Activated gamma-delta T cell (primary cell): ENCODE data around the gene NETO1.

Experiments used
- DNase-seq: peaks from one replicate; lab custom pipeline; 2025; lab: John Stamatoyannopoulos, UW
- total RNA-seq, 2 donors: gene quantifications; one replicate each; lab custom pipeline; 2026; lab: John Stamatoyannopoulos, UW

Gene NETO1, protein sequence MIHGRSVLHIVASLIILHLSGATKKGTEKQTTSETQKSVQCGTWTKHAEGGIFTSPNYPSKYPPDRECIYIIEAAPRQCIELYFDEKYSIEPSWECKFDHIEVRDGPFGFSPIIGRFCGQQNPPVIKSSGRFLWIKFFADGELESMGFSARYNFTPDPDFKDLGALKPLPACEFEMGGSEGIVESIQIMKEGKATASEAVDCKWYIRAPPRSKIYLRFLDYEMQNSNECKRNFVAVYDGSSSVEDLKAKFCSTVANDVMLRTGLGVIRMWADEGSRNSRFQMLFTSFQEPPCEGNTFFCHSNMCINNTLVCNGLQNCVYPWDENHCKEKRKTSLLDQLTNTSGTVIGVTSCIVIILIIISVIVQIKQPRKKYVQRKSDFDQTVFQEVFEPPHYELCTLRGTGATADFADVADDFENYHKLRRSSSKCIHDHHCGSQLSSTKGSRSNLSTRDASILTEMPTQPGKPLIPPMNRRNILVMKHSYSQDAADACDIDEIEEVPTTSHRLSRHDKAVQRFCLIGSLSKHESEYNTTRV
- 0 reads per million in 2 donors for total RNA-seq

DNA sequence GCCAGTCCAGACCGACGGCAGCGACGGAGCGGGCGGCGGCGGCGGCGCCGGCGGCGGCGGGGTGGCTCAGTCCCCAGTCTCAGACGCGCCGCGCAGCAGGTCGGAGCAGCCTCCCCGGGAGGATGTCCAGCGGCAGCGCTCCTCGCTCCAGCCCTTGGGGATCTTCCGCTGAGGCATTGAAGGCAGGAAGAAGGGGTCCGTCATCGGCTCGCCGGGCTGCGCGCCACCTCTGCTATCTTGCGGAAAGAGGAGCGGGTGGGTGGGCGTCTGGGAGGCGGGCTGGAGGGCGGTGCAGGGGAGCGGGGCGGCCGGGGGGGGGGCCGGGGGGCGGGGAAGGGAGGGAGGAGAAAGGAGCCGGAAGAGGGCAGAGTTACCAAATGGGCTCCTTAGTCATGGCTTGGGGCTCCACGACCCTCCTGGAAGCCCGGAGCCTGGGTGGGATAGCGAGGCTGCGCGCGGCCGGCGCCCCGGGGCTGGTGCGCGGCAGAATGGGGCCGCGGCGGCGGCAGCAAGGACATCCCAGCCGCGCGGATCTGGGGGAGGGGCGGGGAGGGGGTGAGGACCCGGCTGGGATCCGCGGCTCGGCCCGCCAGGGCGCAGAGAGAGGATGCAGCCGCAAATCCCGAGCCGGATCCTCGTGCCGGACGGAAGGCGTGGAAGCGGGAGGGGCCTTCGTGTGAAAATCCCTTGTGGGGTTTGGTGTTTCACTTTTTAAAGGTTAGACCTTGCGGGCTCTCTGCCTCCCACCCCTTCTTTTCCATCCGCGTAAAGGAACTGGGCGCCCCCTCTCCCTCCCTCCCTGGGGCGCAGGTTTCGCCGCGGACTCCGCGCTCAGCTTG is at the start of gene NETO1:
TSS of gene NETO1 (minus strand) at position 242 of the 839 bp plus-strand sequence. CDS start 696 bp downstream, outside the sequence.
- peak; percentile 11 for DNase-seq

DNA sequence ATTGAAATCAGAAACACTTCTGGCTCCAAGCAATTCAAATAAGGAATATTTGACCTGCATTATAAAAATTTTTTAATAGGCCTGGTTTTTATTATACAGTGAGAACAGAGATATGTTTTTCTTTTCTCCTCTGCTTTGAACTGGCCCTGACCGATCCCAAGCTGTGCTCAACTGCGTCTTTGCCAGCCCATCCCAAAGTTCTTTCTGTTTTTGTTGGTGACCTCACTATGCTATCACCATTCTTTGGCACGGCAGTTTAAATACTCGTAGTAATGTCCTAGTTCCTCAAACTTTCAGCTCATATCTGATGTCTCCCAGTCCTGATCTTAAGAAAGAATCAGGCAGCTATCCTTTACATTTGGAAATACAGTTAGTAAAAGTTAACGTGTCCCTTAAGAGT is 42.3 kb upstream of the NETO1 start:
- no peak for DNase-seq

DNA sequence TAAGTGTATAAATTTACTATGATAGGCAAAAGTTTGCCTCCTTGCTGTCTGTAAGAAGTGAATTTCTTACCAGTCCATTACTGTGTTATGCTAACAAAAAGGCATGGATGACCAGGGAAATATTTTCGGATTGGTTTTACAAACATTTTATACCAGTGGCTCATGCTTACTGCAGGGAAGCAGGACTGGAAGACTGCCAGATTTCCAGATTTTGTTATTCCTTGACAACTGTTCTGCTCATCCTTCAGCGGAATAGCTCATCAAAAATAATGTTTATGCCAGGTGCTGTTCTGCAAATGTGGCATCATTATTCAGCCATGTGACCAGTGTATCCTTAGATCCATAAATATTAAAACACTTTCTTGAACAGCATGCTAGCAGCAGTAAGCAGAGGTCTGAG is 40.4 kb upstream of the NETO1 start:
- DNase-seq, result no peak

DNA sequence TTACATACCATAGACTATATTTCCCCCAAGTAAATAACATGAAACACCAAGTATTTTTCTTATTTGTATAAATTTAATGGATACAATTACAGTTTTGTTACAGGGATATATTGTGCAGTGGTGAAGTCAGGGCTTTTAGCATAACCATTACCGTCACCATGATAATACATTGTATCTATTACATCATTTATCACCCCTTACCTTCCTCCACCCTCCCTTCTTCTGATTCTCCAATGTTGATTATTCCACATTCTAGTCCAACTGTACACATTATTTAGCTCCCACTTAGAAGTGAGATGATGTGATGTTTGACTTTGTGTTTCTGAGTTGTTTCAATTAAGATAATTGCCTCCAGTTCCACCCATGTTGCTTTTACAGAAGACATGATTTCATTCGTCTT is 35.2 kb upstream of the NETO1 start:
- DNase-seq, result no peak

DNA sequence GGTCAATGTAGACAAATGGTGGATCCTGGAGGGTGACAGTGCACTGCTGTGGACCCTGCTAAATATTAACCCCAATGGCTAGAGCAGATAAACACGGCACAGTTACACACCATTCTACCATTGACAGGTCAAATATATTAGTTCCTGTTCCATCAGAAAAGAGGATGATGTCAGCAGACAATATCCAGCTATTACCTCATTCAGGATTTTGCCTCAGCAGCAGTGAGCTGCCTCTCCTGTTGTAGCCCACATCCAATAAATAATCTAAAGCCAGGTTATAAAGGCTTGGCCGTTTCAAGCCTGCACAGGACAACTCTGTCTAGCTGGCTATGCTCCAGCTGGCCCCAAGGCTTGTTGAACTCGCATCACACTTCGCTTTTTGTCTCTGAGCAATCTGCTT is 31.6 kb upstream of the NETO1 start:
- no peak for DNase-seq

DNA sequence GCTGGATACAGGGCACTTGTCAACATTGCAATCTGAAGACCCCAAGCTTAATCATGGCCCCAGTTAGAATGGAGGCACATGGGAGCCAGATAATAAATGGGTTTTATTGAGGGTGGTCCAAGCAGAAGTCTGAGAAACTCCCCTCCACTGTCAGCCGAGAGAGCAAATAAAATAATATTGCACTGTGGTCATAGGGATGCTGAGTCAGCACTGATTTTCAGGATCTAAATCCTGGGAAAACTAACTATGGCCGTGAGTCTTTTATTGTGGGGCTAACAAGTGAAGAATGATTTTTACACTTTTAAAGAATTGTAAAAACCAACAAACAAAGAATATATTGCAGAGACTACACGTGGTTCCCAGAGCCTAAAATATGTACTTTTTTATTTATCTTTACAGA is 31.1 kb upstream of the NETO1 start:
- DNase-seq, result no peak

DNA sequence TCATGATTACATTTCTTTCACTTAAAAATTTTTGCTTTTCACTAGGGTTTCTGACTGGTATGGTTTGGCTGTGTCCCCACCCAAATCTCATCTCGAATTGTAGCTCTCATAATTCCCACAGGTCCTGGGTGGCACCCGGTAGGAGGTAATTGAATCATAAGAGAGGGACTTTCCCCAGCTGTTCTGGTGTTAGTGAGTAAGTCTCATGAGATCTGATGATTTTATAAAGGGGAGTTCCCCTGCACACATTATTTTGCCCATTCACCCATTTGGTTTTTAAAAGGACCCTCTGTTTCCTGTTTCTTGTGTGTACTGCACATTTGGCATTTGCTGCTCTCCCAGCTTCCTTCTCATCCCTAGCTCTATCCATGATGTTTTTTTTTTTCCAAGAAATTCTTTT is 27.8 kb upstream of the NETO1 start:
- DNase-seq, result no peak

DNA sequence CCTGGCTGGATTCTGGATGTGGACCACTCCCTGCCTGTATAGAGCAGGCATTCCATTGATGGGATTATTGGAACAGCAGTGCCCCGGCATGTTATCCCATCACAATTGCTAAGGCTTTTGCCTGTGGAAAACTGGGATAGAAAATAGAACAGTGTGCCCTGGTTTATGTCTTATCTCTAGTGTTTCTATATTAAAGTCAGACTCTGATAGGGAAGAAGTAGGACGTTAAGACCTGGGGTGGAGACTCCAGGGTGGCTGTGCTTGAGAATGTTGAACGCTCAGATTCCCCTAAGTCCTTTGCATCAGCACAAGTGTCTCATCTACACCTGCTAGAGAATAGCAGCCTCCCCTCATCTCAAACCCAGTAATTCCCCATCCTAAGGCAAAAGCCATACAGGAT is 10.8 kb upstream of the NETO1 start:
- DNase-seq, result no peak

DNA sequence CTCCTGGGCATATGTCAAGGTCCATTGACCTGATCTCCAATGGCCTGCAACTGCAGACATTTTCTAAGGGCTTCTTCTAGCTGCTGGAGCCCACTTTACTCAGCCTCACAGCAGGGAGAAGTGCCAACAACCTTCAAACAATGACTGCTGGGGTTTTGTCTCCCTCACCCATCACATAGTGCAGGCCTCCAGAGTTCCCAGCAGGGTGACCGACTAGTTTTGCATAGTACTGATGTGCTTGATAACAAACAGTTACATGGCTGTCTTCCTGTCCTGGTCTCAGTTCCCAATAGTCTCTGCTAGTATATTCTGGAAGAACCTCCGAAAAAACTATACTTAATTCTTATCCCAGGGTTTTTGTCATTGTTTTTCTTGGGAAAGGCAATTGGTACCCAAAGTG is 10.4 kb upstream of the NETO1 start:
- no peak for DNase-seq

DNA sequence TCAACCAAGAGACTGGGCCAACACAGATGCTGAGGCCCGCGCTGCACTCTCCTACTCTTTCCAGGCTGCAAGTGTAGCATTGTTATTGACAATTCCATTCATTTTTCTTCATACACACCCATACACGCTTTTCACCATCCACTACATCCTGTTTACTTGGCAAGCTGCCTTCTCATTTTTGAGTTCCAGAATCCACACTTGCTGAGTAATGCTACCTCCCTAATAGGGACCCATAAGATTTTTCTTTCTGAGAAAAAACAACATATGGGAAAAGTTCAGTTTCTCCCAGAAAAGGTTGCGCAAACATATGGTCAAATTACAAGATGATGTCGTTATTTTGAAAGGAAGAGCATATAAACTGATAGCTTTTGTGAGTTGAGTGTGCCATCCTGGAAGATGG is 3.3 kb upstream of the NETO1 start:
- no peak for DNase-seq

DNA sequence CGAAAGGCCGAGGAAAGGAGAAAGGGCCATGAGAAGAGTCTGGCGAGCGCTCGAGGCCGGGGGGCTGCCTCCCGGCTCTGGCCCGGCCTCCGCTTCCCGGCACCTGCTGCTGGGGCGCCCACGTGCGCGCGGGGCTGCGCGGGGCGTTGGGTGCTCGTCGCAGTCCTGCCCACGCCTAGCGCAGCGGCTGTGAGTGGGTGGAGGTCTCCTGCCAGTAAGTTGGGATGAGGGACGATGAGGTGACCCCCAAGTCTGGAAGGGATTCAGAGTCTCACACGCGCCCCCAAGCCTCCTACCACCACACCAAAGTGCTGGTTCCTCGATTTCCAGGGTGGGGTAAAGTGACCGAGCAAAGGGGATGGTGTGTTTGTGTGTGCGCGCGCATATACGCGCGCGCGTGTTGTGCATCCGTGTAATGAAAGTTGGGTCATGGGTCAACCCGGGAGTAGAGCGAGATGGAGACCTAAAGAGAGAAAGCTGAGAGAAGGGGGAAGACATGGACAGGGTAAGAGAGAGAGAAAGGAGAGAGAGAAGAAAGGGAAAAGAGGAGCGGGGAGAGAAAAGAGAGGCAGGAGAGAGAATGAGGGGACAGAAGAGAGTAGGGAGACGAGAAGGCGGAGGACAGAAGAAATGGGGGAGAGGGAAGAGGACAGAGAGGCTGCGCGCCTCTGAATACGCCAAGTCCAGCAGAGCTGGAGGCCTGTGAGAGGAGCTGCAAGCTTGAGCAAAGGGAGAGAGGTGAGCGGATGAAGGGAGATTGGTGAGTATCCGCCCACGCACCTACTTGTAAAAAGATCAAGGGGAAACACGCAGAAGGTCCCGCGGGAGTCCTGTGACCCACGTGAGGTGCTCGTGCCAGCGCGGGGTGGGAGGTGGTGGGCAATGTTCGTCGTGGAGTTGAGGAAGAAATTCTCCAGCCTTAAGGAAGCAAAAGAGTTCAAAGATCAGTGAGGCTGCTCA is 1.7 kb upstream of the NETO1 start:
- no peak for DNase-seq

DNA sequence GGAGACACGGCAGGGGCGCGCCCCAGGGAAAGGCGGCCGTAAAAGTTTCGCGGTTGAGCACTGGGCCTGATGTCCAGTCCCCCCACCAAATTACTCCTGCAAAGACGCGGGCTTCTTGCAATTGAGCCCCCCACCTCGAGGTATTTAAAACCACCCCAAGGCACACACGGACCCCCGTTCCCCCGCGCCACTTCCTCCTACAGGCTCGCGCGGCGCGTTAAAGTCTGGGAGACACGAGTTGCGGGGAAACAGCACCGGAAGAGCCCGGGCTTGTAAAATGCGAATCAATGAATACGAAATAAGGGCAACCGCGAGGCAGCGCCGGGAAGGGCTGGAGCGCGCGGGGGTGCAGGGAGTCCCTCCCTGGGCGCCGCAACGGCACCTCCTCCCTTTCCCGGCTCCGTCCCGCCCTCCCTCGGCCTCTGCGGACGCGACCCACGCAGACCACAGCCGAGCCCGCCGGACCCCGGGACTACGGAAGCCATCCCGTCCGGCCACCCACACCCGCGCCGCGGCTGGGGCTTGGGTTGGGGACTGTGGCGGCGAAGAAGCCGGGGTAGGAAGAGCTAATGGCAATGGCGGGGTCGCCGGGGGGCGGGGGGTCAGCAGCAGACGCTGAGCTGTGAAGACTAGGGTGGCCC is 918 bp upstream of the NETO1 start:
- DNase-seq, result peak; percentile 4

DNA sequence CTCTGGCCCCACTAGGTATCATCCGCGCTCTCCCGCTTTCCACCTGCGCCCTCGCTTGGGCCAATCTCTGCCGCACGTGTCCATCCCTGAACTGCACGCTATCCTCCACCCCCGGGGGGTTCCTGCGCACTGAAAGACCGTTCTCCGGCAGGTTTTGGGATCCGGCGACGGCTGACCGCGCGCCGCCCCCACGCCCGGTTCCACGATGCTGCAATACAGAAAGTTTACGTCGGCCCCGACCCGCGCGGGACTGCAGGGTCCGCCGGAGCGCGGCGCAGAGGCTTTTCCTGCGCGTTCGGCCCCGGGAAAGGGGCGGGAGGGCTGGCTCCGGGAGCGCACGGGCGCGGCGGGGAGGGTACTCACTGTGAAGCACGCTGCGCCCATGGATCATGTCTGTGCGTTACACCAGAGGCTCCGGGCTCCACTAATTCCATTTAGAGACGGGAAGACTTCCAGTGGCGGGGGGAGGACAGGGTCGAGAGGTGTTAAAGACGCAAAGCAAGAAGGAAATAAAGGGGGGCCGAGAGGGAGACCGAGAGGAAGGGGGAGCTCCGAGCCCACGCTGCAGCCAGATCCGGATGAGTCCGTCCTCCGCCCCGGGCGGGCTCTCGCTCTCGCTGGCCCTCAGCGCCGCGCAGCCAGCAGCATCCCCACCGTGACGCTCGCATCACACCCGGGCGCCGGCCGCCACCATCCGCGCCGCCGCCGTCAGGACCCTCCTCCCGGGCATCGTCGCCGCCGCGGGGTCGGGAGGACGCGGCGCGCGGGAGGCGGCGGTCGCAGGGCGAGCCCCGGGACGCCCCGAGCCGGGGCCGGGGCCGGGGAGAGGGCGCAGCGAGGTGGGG is 664 bp downstream of the NETO1 start:
- DNase-seq, result peak; percentile 11

DNA sequence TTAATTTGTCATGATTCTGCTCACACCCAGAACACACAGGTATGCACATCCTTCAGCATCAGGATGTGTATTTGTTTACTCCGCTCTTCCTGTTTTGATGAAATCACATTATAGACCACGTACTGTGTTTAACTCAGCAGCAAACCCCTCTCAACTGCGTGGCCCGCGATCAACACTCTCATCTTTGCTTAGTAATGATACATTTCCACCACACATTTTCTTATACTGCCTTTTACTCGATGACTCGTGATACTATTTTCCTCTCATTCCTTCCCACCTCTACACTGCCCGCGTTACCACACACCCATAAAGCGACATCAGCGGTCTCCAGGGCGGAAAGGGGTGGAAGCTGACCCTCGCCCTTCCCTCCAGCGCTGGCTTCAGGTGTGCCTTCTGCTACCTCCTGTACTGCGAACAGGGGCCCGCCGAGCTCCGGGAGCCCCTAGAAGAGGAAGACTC is 1.3 kb downstream of the NETO1 start:
- DNase-seq, result no peak

DNA sequence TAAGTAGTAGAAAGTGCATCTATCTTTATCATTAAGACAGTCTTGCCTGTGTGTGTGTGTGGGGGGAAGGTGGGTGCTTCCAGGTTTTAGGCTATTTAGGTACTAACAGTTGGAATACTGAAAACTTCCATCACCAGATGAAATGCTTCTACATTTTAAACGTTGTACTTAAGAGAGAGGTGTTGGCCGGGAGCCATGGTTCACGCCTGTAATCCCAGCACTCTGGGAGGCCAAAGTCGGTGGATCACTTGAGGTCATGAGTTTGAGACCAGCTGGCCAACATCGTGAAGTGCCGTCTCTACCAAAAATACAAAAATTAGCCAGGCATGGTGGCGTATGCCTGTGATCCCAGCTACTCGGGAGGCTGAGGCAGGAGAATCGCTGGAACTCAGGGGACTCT is 4.0 kb downstream of the NETO1 start:
- DNase-seq, result no peak

DNA sequence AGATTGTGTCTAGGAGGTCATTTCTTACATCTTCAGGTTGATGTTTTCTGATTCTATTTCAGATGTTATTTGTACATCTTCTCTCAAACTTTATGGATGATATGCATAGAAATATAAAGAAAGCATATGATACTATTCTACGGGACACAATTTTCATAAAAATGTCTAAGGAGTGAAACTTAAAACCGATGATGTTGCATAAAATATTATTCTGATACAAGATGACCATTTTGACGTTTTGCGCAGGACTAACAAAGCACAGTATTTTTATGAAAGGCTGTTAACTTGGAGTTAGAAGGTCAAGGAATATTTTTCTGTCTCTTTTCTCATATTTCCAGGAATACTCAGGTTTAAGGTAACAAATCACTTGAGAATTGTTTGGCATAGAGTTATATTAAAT is 8.7 kb downstream of the NETO1 start:
- no peak for DNase-seq

DNA sequence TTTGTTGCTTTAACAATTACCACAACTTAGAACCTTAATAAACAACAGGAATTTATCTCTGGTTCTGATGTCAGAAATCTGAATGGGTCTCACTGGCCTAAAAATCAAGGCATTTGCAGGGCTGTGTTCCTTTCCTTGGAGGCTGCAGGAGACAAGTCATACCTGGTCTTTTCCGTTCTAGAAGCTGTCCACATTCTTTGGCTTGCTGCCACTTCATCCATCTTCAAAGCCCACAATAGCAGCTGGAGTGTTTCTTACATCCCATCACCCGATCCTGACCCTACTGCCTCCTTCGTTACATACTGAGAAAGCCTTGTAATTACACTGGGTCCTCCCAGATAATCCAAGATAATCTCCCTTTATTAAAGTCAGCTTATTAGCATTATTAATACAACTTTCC is 18.1 kb downstream of the NETO1 start:
- no peak for DNase-seq

DNA sequence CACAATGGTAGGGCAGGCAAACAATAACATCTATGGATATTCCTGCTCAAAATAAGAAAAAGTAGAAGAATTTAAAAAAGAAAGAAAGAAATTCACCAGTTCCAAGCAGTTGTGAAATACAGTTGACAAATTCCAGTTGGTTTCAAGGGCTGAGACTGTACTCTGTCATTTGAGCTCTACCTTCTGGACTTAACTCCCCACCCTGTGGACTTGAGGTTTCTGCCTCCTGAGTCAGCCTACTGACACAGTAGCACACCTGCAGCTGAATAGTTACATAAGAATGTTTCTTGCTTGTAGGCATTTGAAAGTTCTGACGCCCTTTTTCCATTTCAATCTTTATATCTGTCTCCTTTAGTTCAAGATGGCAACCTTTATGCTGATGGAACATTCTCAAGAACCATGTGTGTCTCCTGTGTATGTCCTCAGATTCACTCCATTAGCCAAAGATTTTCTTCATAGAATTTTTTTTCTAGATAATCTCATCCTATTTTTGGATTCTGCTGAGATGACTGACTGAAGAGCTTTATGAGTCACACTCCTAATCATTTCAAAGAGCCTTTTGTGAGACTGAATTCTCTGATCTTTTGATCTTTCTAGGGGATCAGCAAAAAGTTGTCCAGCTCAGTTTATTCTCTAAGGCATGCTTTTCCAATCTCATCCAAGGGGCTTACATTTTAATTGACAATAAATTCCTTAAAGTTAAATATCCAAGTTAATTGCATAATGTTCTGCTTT is 19.1 kb downstream of the NETO1 start:
- no peak for DNase-seq

DNA sequence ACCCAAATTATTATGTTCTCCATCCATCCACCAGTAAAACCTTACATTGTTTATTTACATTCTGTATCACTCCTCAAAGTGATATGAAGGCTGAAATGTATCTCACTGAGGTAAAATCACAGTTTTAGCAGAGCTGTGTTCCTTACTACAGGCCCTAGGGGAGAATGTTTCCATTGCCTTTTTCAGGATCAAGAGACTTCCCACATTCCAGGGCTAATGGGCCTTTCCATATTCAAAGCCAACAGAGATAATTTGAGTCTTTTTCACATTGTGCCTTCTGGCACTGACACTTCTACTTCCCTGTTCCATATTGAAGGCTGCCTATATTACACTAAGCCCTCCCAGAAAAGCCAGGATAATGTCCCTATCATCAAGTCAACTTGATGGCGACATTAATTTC is 20.0 kb downstream of the NETO1 start:
- no peak for DNase-seq
